ENCODE measurements around the gene OR10A7.

Gene OR10A7

GRCh38 chr12:55256831-55257230, 36.0 kb downstream of the OR10A7 start:
- no peak overlapping the region for H2AFZ ChIP-seq (ENCODE audit: low read depth, low read length)
- no peak overlapping the region for H3K4me3 ChIP-seq (ENCODE audit: low read length)
- no peaks in the 10 kb centered on the region for H3K4me1 ChIP-seq (ENCODE audit: insufficient read depth, low read length)
- no peaks in the 10 kb centered on the region for H3K9me3 ChIP-seq (ENCODE audit: low read length)
- H3K27me3 ChIP-seq (ENCODE audit: insufficient read depth, low read length), result no peaks in the 10 kb centered on the region
- H3K36me3 ChIP-seq (ENCODE audit: insufficient read depth, low read length), result no peaks in the 10 kb centered on the region

DNA sequence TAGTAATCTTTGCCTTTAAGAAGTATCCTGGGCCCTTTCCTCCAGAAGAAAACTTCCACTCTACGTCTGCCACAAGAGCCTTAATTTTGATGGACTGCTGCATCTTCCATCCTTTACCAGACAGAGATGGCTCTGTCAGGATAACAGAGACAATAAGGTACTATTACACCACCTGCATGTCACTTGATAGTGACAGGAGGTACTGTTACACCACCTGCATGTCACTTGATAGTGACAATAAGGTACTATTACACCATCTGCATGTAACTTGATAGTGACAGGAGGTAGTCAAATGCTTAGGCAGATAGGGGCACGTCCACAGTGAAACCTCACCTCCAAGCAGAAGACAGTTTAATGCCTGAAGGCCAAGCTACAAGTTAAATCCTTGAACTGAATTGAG, 37.5 kb downstream of the OR10A7 start:
- no peaks in the 10 kb centered on the region for H3K9me3 ChIP-seq (ENCODE audit: low read length)
- no peaks in the 10 kb centered on the region for H3K27me3 ChIP-seq (ENCODE audit: insufficient read depth, low read length)
- no peaks in the 10 kb centered on the region for H3K4me1 ChIP-seq (ENCODE audit: insufficient read depth, low read length)
- H2AFZ ChIP-seq (ENCODE audit: low read depth, low read length), result no peak overlapping the region
- no peak overlapping the region for H3K4me3 ChIP-seq (ENCODE audit: low read length)
- no peaks in the 10 kb centered on the region for H3K36me3 ChIP-seq (ENCODE audit: insufficient read depth, low read length)

Measured in neuron (in vitro differentiated cells).